Panc1 (cell line): ENCODE data around the gene NUP50. TPM values are rescaled to one million over a fixed set of nuclear protein-coding genes. Genes with fewer than 3 reads are reported as not detected.

ENCODE experiments used
- ATAC-seq: fragments of 200-7000 bp; cut with Tn5 transposase; 2 replicates; pipeline ENCODE4 v1.9.1; 2020; ENCODE audit warnings: mild to moderate bottlenecking, moderate library complexity
- BruUV-seq: library from RNA; stranded (reverse); fragments of 400-500 nt; replicated peaks from 2 replicates; lab custom pipeline; 2021; lab: Mats Ljungman, UMichigan
- CTCF ChIA-PET: fragments of 300-600 bp; sonication (Branson Sonifier 250); formaldehyde crosslinking; loops from one replicate; lab custom pipeline; 2022; ENCODE audit warnings: antibody characterized with exemption; lab: Charles Lee
- POLR2A ChIA-PET: fragments of 300-600 bp; sonication (Branson Sonifier 250); formaldehyde crosslinking; loops from one replicate; lab custom pipeline; 2022; ENCODE audit warnings: antibody characterized with exemption; lab: Charles Lee
- DNase-seq: peaks from one replicate; pipeline ENCODE4 v3.0.0-alpha.2; 2010; ENCODE audit warnings: low read depth, low spot score
- H3K27ac ChIP-seq: 2 replicates; pipeline ENCODE4 v1.5.1; 2011; ENCODE audit warnings: mild to moderate bottlenecking, low read length, inconsistent platforms
- H3K27me3 ChIP-seq: fragments of 200-500 bp; sonication (Bioruptor generic); 2 replicates; pipeline ENCODE4 v1.6.0; 2014; ENCODE audit warnings: low read length, inconsistent platforms; ENCODE audit not compliant: control insufficient read depth, insufficient read depth
- H3K36me3 ChIP-seq: fragments of 200-500 bp; sonication (Bioruptor generic); 2 replicates; pipeline ENCODE4 v1.5.1; 2014; ENCODE audit warnings: inconsistent platforms, mild to moderate bottlenecking, low read length, moderate library complexity; ENCODE audit not compliant: control insufficient read depth, insufficient read depth
- H3K4me1 ChIP-seq: 2 replicates; pipeline ENCODE4 v1.5.1; 2011; ENCODE audit warnings: inconsistent platforms, mild to moderate bottlenecking, low read length, moderate library complexity; ENCODE audit not compliant: control insufficient read depth, insufficient read depth
- H3K4me3 ChIP-seq, 2 experiments: 2 replicates each; pipeline ENCODE4 v1.5.1; 2011 to 2012; ENCODE audit warnings: low read depth in 2 of 2, low read length in 2 of 2, mild to moderate bottlenecking in 2 of 2, inconsistent platforms in 1 of 2, moderate library complexity in 1 of 2
- H3K9me3 ChIP-seq: fragments of 200-500 bp; sonication (Bioruptor generic); 2 replicates; pipeline ENCODE4 v1.5.1; 2014; ENCODE audit warnings: low read depth, mild to moderate bottlenecking, inconsistent platforms, low read length, moderate library complexity; ENCODE audit not compliant: control insufficient read depth, insufficient read depth
- CTCF ChIP-seq: fragments of 450-650 bp; IDR thresholded peaks from 2 replicates; pipeline ENCODE4 v1.5.1; 2017; ENCODE audit warnings: mild to moderate bottlenecking
- POLR2AphosphoS5 ChIP-seq: IDR thresholded peaks from 2 replicates; pipeline ENCODE4 v1.6.1; 2012; ENCODE audit warnings: mild to moderate bottlenecking, low read depth, low read length, moderate library complexity
- REST ChIP-seq, 2 experiments: IDR thresholded peaks; 2 replicates each; pipeline ENCODE4 v1.6.1; 2011 to 2012; ENCODE audit warnings: low read depth in 2 of 2, control low read depth in 1 of 2, low read length in 1 of 2, mild to moderate bottlenecking in 1 of 2, moderate library complexity in 1 of 2; ENCODE audit not compliant: insufficient read depth in 1 of 2
- SIN3A ChIP-seq: IDR thresholded peaks from 2 replicates; pipeline ENCODE4 v1.6.1; 2012; ENCODE audit warnings: low read depth, mild to moderate bottlenecking, low read length, moderate library complexity, borderline replicate concordance; ENCODE audit not compliant: insufficient read depth
- TCF7L2 ChIP-seq: IDR thresholded peaks from 2 replicates; pipeline ENCODE4 v1.6.1; 2011; ENCODE audit warnings: mild to moderate bottlenecking, low read depth, low read length, inconsistent platforms
- in situ Hi-C: cut with HindIII; loops from 2 replicates; pipeline ENCODE4 v1.10.0; 2016; ENCODE audit warnings: low sequenced_read_pairs, low pct_unique_long_range_greater_than_20kb
- intact Hi-C: fragments of 100-400 bp; cut with micrococcal nuclease; formaldehyde crosslinking; loops from one replicate; pipeline ENCODE4 v1.10.0; 2022; ENCODE audit not compliant: unreplicated experiment
- total RNA-seq: library from RNA; stranded (reverse); gene quantifications from one replicate; pipeline ENCODE4 v1.2.1, GENCODE V29; 2021; ENCODE audit not compliant: unreplicated experiment

NUP50 gene
- total RNA-seq, 1 experiment from 2014 or later, result 52.1 TPM

GRCh38 chr22:45225732-45226502 lies 62.2 kb downstream of the NUP50 start:
- in situ Hi-C loops (no loop called here), intact Hi-C loops (no loop called here)
- ChIA-PET POLR2A (no interaction called here), CTCF (no interaction called here)
- no peak for ATAC-seq
- Histone ChIP-seq H3K9me3 (no peaks in the 10 kb centered on the region), H3K27me3 (no peaks in the 10 kb centered on the region), H3K4me3 (no peak overlapping the region), H3K36me3 (no peaks in the 10 kb centered on the region), H3K4me1 (no peaks in the 10 kb centered on the region; the same call in 1 of the 2 replicates), H3K27ac (no peak overlapping the region)
- TF ChIP-seq POLR2AphosphoS5 (no peak), TCF7L2 (no peak), SIN3A (no peak), CTCF (no peak), REST (IDR thresholded peaks at IDR 0.05; ENCODE audit: insufficient read depth in 1 of 2, low read depth in 2 of 2, low read length in 1 of 2) (no peak)
- BruUV-seq, result no TSS peak
- no peak for DNase-seq

- Histone ChIP-seq H3K4me1 (no peaks in the 10 kb centered on the region; the same call in 1 of the 2 replicates), H3K27me3 (no peaks in the 10 kb centered on the region), H3K4me3 (no peak overlapping the region), H3K9me3 (no peaks in the 10 kb centered on the region), H3K27ac (no peak overlapping the region), H3K36me3 (no peaks in the 10 kb centered on the region)
- TF ChIP-seq SIN3A, result no peak
- no peak for TF ChIP-seq TCF7L2
- no peak for TF ChIP-seq REST (IDR thresholded peaks at IDR 0.05; ENCODE audit: insufficient read depth in 1 of 2, low read depth in 2 of 2, low read length in 1 of 2)
- TF ChIP-seq POLR2AphosphoS5, result no peak
- no peak for TF ChIP-seq CTCF
- no peak for DNase-seq
- in situ Hi-C loops, result no loop called here
- BruUV-seq, result no TSS peak
- ChIA-PET POLR2A (no interaction called here), CTCF (no interaction called here)
- no peak; the same call in 1 of the 2 replicates for ATAC-seq
- intact Hi-C loops, result no loop called here
These were observed 62.9 kb downstream of the NUP50 start for GRCh38 chr22:45226503-45227186.
